ENCODE data around the gene AMPD2. TPM values are rescaled to one million over a fixed set of nuclear protein-coding genes. Genes with fewer than 3 reads are reported as not detected.
A peak's percentile ranks its signal among the peaks of the same experiment; 100 is the strongest.

The AMPD2 gene
- total and polyA plus RNA-seq, 9 of the 15 experiments (the other 6 are each of a cell fraction or from before 2014, with no cell fraction given), result 2.0 to 77.7 (median 28.2) TPM

GRCh38 chr1:109618661-109619575 lies 719 bp upstream of the AMPD2 start (continued):
- TF ChIP-seq SP1 (CRISPR knock-in tag; IDR thresholded peaks at IDR 0.05) (no peak), RBBP5 (IDR thresholded peaks at IDR 0.05; ENCODE audit: borderline replicate concordance, insufficient read depth, low read length, poor library complexity, severe bottlenecking) (peak; percentile 46), ZFP36 (IDR thresholded peaks at IDR 0.05; ENCODE audit: low read depth, low read length, partially characterized antibody) (no peak), KDM1A (IDR thresholded peaks at IDR 0.05) (peak; percentile 46 to 63; a peak in 3 of 4 replicates), CBX3 (IDR thresholded peaks at IDR 0.05; ENCODE audit: borderline replicate concordance in 1 of 2, low read length in 2 of 2) (peak in 1 of 2 experiments; percentile 8; a peak in 2 of 3 replicates), ZNF655 (CRISPR knock-in tag; IDR thresholded peaks at IDR 0.05) (no peak), SMARCA4 (IDR thresholded peaks at IDR 0.05) (peak; percentile 66; the same call in 1 of the 2 replicates), NR1H2 (CRISPR knock-in tag; IDR thresholded peaks at IDR 0.05) (0 out of 2 replicates have a peak, but pooled peaks have one; percentile 37), CC2D1A (IDR thresholded peaks at IDR 0.05) (0 out of 2 replicates have a peak, but pooled peaks have one; percentile 15)
- TF ChIP-seq, protein P1, sequence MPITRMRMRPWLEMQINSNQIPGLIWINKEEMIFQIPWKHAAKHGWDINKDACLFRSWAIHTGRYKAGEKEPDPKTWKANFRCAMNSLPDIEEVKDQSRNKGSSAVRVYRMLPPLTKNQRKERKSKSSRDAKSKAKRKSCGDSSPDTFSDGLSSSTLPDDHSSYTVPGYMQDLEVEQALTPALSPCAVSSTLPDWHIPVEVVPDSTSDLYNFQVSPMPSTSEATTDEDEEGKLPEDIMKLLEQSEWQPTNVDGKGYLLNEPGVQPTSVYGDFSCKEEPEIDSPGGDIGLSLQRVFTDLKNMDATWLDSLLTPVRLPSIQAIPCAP (CRISPR knock-in tag; IDR thresholded peaks at IDR 0.05; ENCODE audit: borderline replicate concordance), result 0 out of 2 replicates have a peak, but pooled peaks have one; percentile 23
- TF ChIP-seq, protein P2, sequence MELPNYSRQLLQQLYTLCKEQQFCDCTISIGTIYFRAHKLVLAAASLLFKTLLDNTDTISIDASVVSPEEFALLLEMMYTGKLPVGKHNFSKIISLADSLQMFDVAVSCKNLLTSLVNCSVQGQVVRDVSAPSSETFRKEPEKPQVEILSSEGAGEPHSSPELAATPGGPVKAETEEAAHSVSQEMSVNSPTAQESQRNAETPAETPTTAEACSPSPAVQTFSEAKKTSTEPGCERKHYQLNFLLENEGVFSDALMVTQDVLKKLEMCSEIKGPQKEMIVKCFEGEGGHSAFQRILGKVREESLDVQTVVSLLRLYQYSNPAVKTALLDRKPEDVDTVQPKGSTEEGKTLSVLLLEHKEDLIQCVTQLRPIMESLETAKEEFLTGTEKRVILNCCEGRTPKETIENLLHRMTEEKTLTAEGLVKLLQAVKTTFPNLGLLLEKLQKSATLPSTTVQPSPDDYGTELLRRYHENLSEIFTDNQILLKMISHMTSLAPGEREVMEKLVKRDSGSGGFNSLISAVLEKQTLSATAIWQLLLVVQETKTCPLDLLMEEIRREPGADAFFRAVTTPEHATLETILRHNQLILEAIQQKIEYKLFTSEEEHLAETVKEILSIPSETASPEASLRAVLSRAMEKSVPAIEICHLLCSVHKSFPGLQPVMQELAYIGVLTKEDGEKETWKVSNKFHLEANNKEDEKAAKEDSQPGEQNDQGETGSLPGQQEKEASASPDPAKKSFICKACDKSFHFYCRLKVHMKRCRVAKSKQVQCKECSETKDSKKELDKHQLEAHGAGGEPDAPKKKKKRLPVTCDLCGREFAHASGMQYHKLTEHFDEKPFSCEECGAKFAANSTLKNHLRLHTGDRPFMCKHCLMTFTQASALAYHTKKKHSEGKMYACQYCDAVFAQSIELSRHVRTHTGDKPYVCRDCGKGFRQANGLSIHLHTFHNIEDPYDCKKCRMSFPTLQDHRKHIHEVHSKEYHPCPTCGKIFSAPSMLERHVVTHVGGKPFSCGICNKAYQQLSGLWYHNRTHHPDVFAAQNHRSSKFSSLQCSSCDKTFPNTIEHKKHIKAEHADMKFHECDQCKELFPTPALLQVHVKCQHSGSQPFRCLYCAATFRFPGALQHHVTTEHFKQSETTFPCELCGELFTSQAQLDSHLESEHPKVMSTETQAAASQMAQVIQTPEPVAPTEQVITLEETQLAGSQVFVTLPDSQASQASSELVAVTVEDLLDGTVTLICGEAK (IDR thresholded peaks at IDR 0.05), result peak; percentile 63; the same call in 1 of the 2 replicates
- TF ChIP-seq, protein P2 (CRISPR knock-in tag; IDR thresholded peaks at IDR 0.05), result no peak
